ENCODE results near the gene RNU7-1. TPM values are rescaled to one million over a fixed set of nuclear protein-coding genes. Genes with fewer than 3 reads are reported as not detected.

The RNU7-1 gene
- total RNA-seq, 1 donor from 2014 or later, result not detected

DNA sequence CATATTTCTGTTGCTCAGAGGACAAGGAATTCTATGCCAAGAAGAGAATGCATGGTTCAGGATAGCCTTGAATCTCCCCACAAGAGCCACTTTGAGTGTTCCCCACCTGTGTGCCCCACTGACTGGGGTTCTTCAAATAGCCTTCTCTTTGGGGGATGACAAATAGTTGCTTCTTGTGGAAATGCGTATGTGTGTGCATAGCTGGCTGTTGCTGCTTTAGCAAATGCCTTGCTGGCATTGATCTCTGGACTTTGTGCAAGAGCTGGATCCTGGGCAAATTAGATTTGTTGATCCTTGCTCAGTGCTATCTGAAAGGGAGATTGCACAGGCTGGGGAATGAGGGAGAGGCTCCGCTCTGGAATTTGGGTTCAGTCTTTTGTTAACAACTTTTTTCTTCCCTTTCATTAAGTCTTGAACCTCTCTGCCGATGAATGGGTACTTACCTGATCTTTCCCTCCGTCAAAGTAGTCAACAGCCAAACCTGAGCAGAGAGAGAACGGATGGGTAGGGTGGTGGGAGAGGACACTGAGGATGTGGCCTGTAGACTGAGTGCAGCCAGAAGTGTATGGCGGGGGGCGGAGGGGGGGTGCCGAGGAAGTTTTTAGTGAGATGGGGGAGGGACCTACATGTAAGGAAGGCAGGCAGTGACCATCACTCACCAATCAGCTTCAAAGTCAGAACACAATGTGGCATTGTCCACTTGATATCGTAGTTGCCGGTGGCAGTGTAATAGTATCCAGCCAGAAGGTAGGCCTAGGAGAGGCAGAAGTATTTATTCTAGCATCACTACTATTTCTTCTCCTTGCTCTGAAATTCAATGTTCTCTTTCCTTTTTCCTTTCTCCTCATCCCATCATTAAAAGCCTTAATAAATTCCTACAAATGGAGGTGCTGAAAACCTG lies 37.8 kb downstream of the RNU7-1 start:
- DNase-seq (ENCODE audit: extremely low spot score, unreplicated experiment), result no peak
- TF ChIP-seq, protein P1, sequence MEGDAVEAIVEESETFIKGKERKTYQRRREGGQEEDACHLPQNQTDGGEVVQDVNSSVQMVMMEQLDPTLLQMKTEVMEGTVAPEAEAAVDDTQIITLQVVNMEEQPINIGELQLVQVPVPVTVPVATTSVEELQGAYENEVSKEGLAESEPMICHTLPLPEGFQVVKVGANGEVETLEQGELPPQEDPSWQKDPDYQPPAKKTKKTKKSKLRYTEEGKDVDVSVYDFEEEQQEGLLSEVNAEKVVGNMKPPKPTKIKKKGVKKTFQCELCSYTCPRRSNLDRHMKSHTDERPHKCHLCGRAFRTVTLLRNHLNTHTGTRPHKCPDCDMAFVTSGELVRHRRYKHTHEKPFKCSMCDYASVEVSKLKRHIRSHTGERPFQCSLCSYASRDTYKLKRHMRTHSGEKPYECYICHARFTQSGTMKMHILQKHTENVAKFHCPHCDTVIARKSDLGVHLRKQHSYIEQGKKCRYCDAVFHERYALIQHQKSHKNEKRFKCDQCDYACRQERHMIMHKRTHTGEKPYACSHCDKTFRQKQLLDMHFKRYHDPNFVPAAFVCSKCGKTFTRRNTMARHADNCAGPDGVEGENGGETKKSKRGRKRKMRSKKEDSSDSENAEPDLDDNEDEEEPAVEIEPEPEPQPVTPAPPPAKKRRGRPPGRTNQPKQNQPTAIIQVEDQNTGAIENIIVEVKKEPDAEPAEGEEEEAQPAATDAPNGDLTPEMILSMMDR (conservative IDR thresholded peaks at IDR 0.05), result no peak
- no peaks in the 10 kb centered on the region for H3K4me1 Mint-ChIP-seq (ENCODE audit: unreplicated experiment)
- H3K27ac Mint-ChIP-seq, result peak overlapping the region; percentile 84
- no peaks in the 10 kb centered on the region for H3K9me3 Mint-ChIP-seq
- H3K27me3 Mint-ChIP-seq, result no peaks in the 10 kb centered on the region
- peaks cover 45% of the 10 kb centered on the region for H3K36me3 Mint-ChIP-seq
- no peak overlapping the region for H3K4me3 Mint-ChIP-seq

DNA sequence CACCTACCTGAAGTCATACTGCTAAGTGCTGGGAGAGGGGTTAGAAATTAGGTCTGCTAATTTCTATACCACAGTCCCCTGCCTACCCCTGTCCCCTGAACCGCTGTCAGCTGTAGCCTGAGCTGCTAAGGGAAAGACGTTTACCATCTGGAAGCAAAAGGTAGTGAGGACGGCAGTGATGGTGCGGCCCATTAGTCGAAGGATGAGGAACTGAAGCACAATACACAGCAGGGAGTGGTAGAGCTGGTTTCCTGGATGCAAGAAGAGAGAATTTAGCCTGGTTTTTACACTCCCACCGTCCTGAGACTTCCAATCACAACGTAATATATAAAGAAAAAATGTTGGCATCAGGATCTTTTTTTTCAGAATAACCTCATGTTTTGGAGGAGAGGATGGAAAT lies 38.9 kb downstream of the RNU7-1 start:
- no peak overlapping the region for H3K27ac Mint-ChIP-seq
- H3K9me3 Mint-ChIP-seq, result no peaks in the 10 kb centered on the region
- TF ChIP-seq, protein P1 (conservative IDR thresholded peaks at IDR 0.05), result no peak
- no peaks in the 10 kb centered on the region for H3K4me1 Mint-ChIP-seq (ENCODE audit: unreplicated experiment)
- no peak overlapping the region for H3K4me3 Mint-ChIP-seq
- H3K27me3 Mint-ChIP-seq, result no peaks in the 10 kb centered on the region
- DNase-seq (ENCODE audit: extremely low spot score, unreplicated experiment), result no peak
- H3K36me3 Mint-ChIP-seq, result peaks cover 39% of the 10 kb centered on the region

DNA sequence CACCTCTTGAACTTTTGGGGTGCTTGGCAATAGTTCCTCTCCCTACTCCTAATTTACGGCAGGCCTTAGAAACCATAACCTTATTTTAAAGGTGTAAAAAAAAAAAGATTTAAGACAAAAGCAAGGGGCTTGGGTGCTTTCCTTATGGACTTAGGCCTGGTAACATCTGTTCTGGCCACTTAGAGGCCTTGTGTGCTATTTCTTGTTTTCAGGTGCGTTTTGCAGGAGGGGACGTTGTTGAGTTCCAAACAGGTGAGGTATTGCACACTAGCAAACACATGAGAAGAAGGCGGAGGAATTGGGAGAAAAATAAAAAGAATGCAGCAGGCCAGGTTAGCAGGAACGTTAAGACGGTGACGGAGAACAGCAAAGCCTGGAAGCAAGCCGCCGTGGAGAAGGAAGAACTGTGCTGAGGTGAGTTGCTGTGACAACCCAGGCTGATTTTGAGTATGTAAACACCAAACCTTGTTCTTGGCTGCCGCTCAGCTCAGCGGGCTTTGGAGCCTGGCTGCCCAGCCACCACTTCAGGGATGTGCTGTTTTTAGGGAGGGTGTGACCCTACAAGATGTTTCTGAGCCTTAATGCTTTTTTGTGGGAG lies 44.4 kb downstream of the RNU7-1 start:
- no peak for DNase-seq (ENCODE audit: extremely low spot score, unreplicated experiment)
- peak overlapping the region; percentile 86 for H3K27ac Mint-ChIP-seq
- H3K9me3 Mint-ChIP-seq, result no peaks in the 10 kb centered on the region
- H3K4me3 Mint-ChIP-seq, result peak overlapping the region; percentile 23
- TF ChIP-seq, protein P1 (conservative IDR thresholded peaks at IDR 0.05), result no peak
- no peaks in the 10 kb centered on the region for H3K4me1 Mint-ChIP-seq (ENCODE audit: unreplicated experiment)
- H3K27me3 Mint-ChIP-seq, result no peaks in the 10 kb centered on the region
- peaks cover 27% of the 10 kb centered on the region for H3K36me3 Mint-ChIP-seq

Small RNA genes within 50 kb of the gene (microRNA-seq; reads per million reads assigned to microRNA genes)
- gene MIR141 (12,079 reads per million, percentile 97 among the genes with 10 or more reads in this experiment), gene MIR200C (148,300 reads per million, percentile 100 among the genes with 10 or more reads in this experiment)

Other genes starting within 250 kb of the RNU7-1 start
- 0.95 and 3.9 TPM in 2 replicates for gene PIANP, start 243.0 kb upstream of the RNU7-1 start, total RNA-seq (ENCODE audit: low replicate concordance)
- gene COPS7A, start 219.8 kb upstream of the RNU7-1 start, total RNA-seq (ENCODE audit: low replicate concordance), result 35.4 and 94.5 TPM in 2 replicates
- gene MLF2, start 190.7 kb upstream of the RNU7-1 start, total RNA-seq (ENCODE audit: low replicate concordance), result 187 and 371 TPM in 2 replicates
- 191 and 395 TPM in 2 replicates for gene PTMS, start 177.5 kb upstream of the RNU7-1 start, total RNA-seq (ENCODE audit: low replicate concordance)
- 0.52 and 2.6 TPM in 2 replicates for gene LAG3, start 171.3 kb upstream of the RNU7-1 start, total RNA-seq (ENCODE audit: low replicate concordance)
- gene CD4, start 154.3 kb upstream of the RNU7-1 start, total RNA-seq (ENCODE audit: low replicate concordance), result 0.64 and 0.65 TPM in 2 replicates
- gene GPR162, start 122.0 kb upstream of the RNU7-1 start, total RNA-seq (ENCODE audit: low replicate concordance), result 5.4 and 17.8 TPM in 2 replicates
- 40.7 and 66.0 TPM in 2 replicates for gene P3H3, start 115.4 kb upstream of the RNU7-1 start, total RNA-seq (ENCODE audit: low replicate concordance)
- 6.3 and 25.2 TPM in 2 replicates for gene GNB3, start 102.9 kb upstream of the RNU7-1 start, total RNA-seq (ENCODE audit: low replicate concordance)
- 31.7 and 33.5 TPM in 2 replicates for gene CDCA3, start 92.5 kb upstream of the RNU7-1 start, total RNA-seq (ENCODE audit: low replicate concordance)
- 121 and 198 TPM in 2 replicates for gene USP5, start 91.7 kb upstream of the RNU7-1 start, total RNA-seq (ENCODE audit: low replicate concordance)
- gene TPI1, start 76.3 kb upstream of the RNU7-1 start, total RNA-seq (ENCODE audit: low replicate concordance), result 565 and 954 TPM in 2 replicates
- 6.5 and 13.9 TPM in 2 replicates for gene SPSB2, start 70.5 kb upstream of the RNU7-1 start, total RNA-seq (ENCODE audit: low replicate concordance)
- gene LRRC23, start 39.0 kb upstream of the RNU7-1 start, total RNA-seq (ENCODE audit: low replicate concordance), result 10.1 and 20.0 TPM in 2 replicates
- 32.2 and 33.1 TPM in 2 replicates for gene ENO2, start 29.2 kb upstream of the RNU7-1 start, total RNA-seq (ENCODE audit: low replicate concordance)
- gene ATN1, start 15.9 kb upstream of the RNU7-1 start, total RNA-seq (ENCODE audit: low replicate concordance), result 131 and 139 TPM in 2 replicates
- 220 and 275 TPM in 2 replicates for gene C12orf57, start 206 bp downstream of the RNU7-1 start, total RNA-seq (ENCODE audit: low replicate concordance)
- 15.6 and 61.0 TPM in 2 replicates for gene PTPN6, start 7.5 kb downstream of the RNU7-1 start, total RNA-seq (ENCODE audit: low replicate concordance)
- 252 and 377 TPM in 2 replicates for gene PHB2, start 26.8 kb downstream of the RNU7-1 start, total RNA-seq (ENCODE audit: low replicate concordance)
- gene EMG1, start 27.1 kb downstream of the RNU7-1 start, total RNA-seq (ENCODE audit: low replicate concordance), result 46.5 and 108 TPM in 2 replicates
- gene LPCAT3, start 74.7 kb downstream of the RNU7-1 start, total RNA-seq (ENCODE audit: low replicate concordance), result 34.4 and 79.0 TPM in 2 replicates
- gene C1S, start 116.9 kb downstream of the RNU7-1 start, total RNA-seq (ENCODE audit: low replicate concordance), result 2.7 and 3.1 TPM in 2 replicates
- gene C1R, start 148.6 kb downstream of the RNU7-1 start, total RNA-seq (ENCODE audit: low replicate concordance), result 5.4 and 6.5 TPM in 2 replicates
- gene C1RL, start 165.4 kb downstream of the RNU7-1 start, total RNA-seq (ENCODE audit: low replicate concordance), result 32.4 and 58.0 TPM in 2 replicates
- gene RBP5, start 185.1 kb downstream of the RNU7-1 start, total RNA-seq (ENCODE audit: low replicate concordance), result 1.0 and 1.2 TPM in 2 replicates
- 51.6 and 80.7 TPM in 2 replicates for gene CLSTN3, start 186.6 kb downstream of the RNU7-1 start, total RNA-seq (ENCODE audit: low replicate concordance)
- 50.2 and 71.8 TPM in 2 replicates for gene PEX5, start 245.9 kb downstream of the RNU7-1 start, total RNA-seq (ENCODE audit: low replicate concordance)